ENCODE measurements around the gene ZNF555.
A peak's percentile ranks its signal among the peaks of the same experiment; 100 is the strongest.
"Not testable (repeated sequence)": the region's sequence is repeated elsewhere in the genome, so short reads cannot be mapped to it uniquely, and the experiment has no call there.

The ZNF555 gene

GRCh38 chr19:2887391-2887914, 46.2 kb downstream of the ZNF555 start:
- peaks cover 0 to 5% of the 10 kb centered on the region in 2 experiments for H3K4me1 ChIP-seq (ENCODE audit: control insufficient read depth in 1 of 2, insufficient read depth in 1 of 2, low read depth in 1 of 2, low read length in 1 of 2)
- no peaks in the 10 kb centered on the region for H3K27me3 ChIP-seq
- H3K4me3 ChIP-seq (ENCODE audit: low read depth in 1 of 2, low read length in 1 of 2), result no peak overlapping the region
- TF ChIP-seq CTCF (IDR thresholded peaks at IDR 0.05), result peak; percentile 16
- no peaks in the 10 kb centered on the region for H3K36me3 ChIP-seq
- no peak overlapping the region for H3K27ac ChIP-seq
- H3K9me3 ChIP-seq, result no peaks in the 10 kb centered on the region

DNA sequence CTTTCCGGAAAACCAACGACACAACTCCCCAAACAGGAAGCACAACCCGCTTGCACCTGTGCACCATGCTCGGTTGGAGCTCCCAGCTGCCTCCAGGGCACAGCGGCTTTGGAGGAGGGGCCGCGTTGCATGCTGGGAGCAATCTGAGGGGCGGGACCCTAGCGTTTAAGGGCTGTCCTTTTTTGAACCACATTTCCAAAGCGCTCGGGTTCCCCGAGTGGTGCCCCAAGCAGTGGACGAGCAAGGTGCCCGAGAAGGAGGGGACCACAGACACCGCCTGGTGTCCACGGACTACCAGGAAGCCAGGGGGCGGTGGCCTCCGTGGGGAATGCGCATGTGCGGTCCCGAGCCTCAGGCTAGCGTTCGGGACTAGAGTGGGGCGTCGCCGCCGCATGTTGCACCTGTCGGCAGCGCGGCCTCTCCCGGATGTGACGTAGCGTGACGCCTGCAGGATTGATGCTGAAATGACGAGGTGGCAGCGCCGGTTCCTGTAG, 47.5 kb downstream of the ZNF555 start:
- H3K36me3 ChIP-seq, result no peaks in the 10 kb centered on the region
- H3K27me3 ChIP-seq, result no peaks in the 10 kb centered on the region
- H3K9me3 ChIP-seq, result no peaks in the 10 kb centered on the region
- H3K27ac ChIP-seq, result no peak overlapping the region
- no peak for TF ChIP-seq CTCF (IDR thresholded peaks at IDR 0.05)
- H3K4me3 ChIP-seq (ENCODE audit: low read depth in 1 of 2, low read length in 1 of 2), result peak overlapping the region in 1 of 2 experiments; percentile 29
- peaks cover 0 to 5% of the 10 kb centered on the region in 2 experiments for H3K4me1 ChIP-seq (ENCODE audit: control insufficient read depth in 1 of 2, insufficient read depth in 1 of 2, low read depth in 1 of 2, low read length in 1 of 2)

DNA sequence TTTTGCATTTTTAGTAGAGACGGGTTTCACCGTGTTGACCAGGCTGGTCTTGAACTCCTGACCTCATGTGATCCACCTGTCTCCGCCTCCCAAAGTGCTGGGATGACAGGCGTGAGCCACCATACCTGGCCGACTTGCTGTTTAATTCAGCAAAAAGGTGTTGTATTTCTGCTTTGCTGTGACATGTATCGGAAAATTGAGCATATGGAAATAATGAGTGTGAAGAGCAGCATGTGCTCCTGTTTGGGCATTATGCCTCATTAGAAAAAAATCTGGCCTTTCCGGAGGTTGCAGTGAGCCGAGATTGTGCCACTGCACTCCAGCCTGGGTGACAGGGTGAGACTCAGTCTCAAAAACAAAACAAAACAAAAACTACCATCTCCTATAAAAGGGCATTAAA, 49.3 kb downstream of the ZNF555 start:
- not testable (repeated sequence) for H3K36me3 ChIP-seq; H3K4me3 ChIP-seq (ENCODE audit: low read depth in 1 of 2, low read length in 1 of 2); H3K4me1 ChIP-seq (ENCODE audit: control insufficient read depth in 1 of 2, insufficient read depth in 1 of 2, low read depth in 1 of 2, low read length in 1 of 2); H3K27me3 ChIP-seq; H3K9me3 ChIP-seq; H3K27ac ChIP-seq

GRCh38 chr19:2896694-2897093, 55.4 kb downstream of the ZNF555 start:
- H3K4me1 ChIP-seq (ENCODE audit: control insufficient read depth in 1 of 2, insufficient read depth in 1 of 2, low read depth in 1 of 2, low read length in 1 of 2), result peaks cover 9 to 15% of the 10 kb centered on the region in 2 experiments
- H3K27ac ChIP-seq, result no peak overlapping the region
- H3K27me3 ChIP-seq, result no peaks in the 10 kb centered on the region
- H3K36me3 ChIP-seq, result no peaks in the 10 kb centered on the region
- no peak overlapping the region for H3K4me3 ChIP-seq (ENCODE audit: low read depth in 1 of 2, low read length in 1 of 2)
- no peak for TF ChIP-seq CTCF (IDR thresholded peaks at IDR 0.05)
- peaks cover 7% of the 10 kb centered on the region for H3K9me3 ChIP-seq

DNA sequence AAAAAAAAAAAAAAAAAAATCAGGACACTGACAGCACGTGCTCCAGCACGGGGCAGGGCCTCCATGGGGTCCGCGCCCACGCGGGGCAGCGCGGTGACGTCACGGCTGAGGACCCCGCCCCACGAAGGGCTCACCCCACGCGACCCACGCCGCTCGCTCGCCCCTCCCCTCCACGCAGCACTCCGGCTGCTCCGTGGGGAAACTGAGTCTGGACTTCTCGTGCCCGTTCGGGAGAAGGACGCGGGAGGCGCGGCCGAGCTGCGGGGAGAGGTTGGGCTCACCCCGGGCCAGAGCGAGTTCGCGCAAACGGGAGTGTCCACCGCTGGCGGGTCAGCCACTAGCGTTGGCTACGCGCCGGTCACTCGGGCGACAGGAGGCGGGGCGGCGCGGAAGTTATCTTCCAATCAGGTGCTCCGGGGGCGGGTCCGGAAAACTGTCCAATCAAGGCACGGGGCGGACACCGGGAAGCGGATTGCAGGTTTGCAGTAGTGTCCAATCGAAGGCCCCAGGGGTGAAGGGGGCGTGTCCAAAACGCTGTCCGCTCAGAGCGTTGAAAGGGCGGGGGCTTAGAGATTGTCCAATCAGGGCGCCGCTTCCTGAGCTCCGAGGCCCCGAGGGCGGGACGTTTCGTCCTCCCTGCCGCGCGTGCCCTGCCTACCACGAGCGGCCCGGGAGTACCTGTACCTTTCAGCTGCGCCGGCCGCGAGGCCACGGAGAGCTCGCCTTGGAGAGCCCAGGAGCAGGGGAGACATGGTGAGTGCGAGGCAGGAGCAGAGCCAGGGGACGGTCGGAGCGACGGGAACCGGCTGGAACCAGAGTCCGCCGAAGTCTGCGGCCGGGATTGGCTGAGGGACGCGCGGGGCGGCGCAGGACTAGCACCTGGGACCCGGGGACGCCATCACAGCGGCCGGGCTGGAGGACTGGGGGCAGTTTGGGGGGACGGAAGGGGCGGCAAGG, 59.3 kb downstream of the ZNF555 start, which contains the start of gene ZNF57:
Gene ZNF57, plus strand, starts transcription at position 633 of the 957 bp plus-strand sequence. Its CDS starts 118 bp downstream, at position 751.
- H3K27ac ChIP-seq, result peak within 1 kb of the TSS; percentile 47

More for the DNA sequence above, 59.3 kb downstream of the ZNF555 start, which contains the start of gene ZNF57:
- peaks cover 7% of the 10 kb centered on the region for H3K9me3 ChIP-seq
- H3K36me3 ChIP-seq, result no peaks in the 10 kb centered on the region
- peaks cover 9 to 15% of the 10 kb centered on the region in 2 experiments for H3K4me1 ChIP-seq (ENCODE audit: control insufficient read depth in 1 of 2, insufficient read depth in 1 of 2, low read depth in 1 of 2, low read length in 1 of 2)
- no peaks in the 10 kb centered on the region for H3K27me3 ChIP-seq
- no peak for TF ChIP-seq CTCF (IDR thresholded peaks at IDR 0.05)
- H3K4me3 ChIP-seq (ENCODE audit: low read depth in 1 of 2, low read length in 1 of 2), result peak within 1 kb of the TSS; percentile 65 to 71

Data from neutrophil (primary cell).